PC-9 (cell line): Measurements from ENCODE around the gene DNAH9. TPM values are rescaled to one million over a fixed set of nuclear protein-coding genes. Genes with fewer than 3 reads are reported as not detected.

Experiments
- BruUV-seq: library from RNA; stranded (reverse); fragments of 400-500 nt; replicated peaks from 2 replicates; lab custom pipeline; 2021; lab: Mats Ljungman, UMichigan
- CTCF ChIA-PET: fragments of 300-600 bp; sonication (Branson Sonifier 250); formaldehyde crosslinking; loops from one replicate; lab custom pipeline; 2022; ENCODE audit warnings: antibody characterized with exemption; lab: Charles Lee
- POLR2A ChIA-PET: fragments of 300-600 bp; sonication (Branson Sonifier 250); formaldehyde crosslinking; loops from one replicate; lab custom pipeline; 2022; ENCODE audit warnings: antibody characterized with exemption; ENCODE audit not compliant: unreplicated experiment; lab: Charles Lee
- DNase-seq, 2 experiments: peaks; one replicate each; pipeline versions ENCODE4 v3.0.0 to v3.0.0-alpha.2; 2015 to 2022; ENCODE audit warnings: mixed read lengths in 1 of 2
- H2AFZ ChIP-seq: fragments of 200-600 bp; sonication (generic); 2 replicates; pipeline ENCODE4 v1.8.1; 2017; ENCODE audit warnings: antibody characterized with exemption
- H3F3A ChIP-seq: fragments of 200-600 bp; sonication (generic); 2 replicates; pipeline ENCODE4 v1.8.1; 2017; ENCODE audit warnings: antibody characterized with exemption, mild to moderate bottlenecking, low read depth; ENCODE audit not compliant: insufficient read depth
- H3K27ac ChIP-seq: fragments of 200-600 bp; sonication (generic); 2 replicates; pipeline ENCODE4 v1.6.1; 2016; ENCODE audit warnings: mixed run types
- H3K27me3 ChIP-seq: fragments of 200-600 bp; sonication (generic); 2 replicates; pipeline ENCODE4 v1.6.1; 2016; ENCODE audit warnings: low read depth, mixed run types; ENCODE audit not compliant: insufficient read depth
- H3K36me3 ChIP-seq: fragments of 200-600 bp; sonication (generic); 2 replicates; pipeline ENCODE4 v1.6.1; 2016; ENCODE audit warnings: low read depth, mixed run types
- H3K4me1 ChIP-seq: fragments of 200-600 bp; sonication (generic); replicated peaks from 2 replicates; pipeline ENCODE4 v1.6.1; 2016; ENCODE audit warnings: mixed run types; ENCODE audit not compliant: insufficient read depth
- H3K4me2 ChIP-seq: fragments of 200-600 bp; sonication (generic); 2 replicates; pipeline ENCODE4 v1.6.1; 2017; ENCODE audit warnings: mixed run types
- H3K4me3 ChIP-seq: fragments of 200-600 bp; sonication (generic); 2 replicates; pipeline ENCODE4 v1.6.1; 2016; ENCODE audit warnings: mixed run types
- H3K79me2 ChIP-seq: fragments of 200-600 bp; sonication (generic); 2 replicates; pipeline ENCODE4 v1.6.1; 2017; ENCODE audit warnings: low read depth, mixed run types
- H3K9me2 ChIP-seq: fragments of 200-600 bp; sonication (generic); 2 replicates; pipeline ENCODE4 v1.8.1; 2017; ENCODE audit warnings: mild to moderate bottlenecking; ENCODE audit not compliant: insufficient read depth
- H3K9me3 ChIP-seq: fragments of 200-600 bp; sonication (generic); 2 replicates; pipeline ENCODE4 v1.8.1; 2016; ENCODE audit warnings: low read depth; ENCODE audit not compliant: insufficient read depth
- H4K20me1 ChIP-seq: fragments of 200-600 bp; sonication (generic); 2 replicates; pipeline ENCODE4 v1.8.1; 2017; ENCODE audit not compliant: insufficient read depth
- CTCF ChIP-seq: fragments of 200-600 bp; sonication (generic); conservative IDR thresholded peaks from 2 replicates; pipeline ENCODE4 v1.6.1; 2017; ENCODE audit warnings: mixed run types, antibody characterized with exemption, mild to moderate bottlenecking, moderate library complexity
- EZH2 ChIP-seq: fragments of 200-600 bp; sonication (generic); IDR thresholded peaks from 2 replicates; pipeline ENCODE4 v1.8.0; 2017; ENCODE audit warnings: antibody characterized with exemption, low read depth
- intact Hi-C: fragments of 100-400 bp; cut with micrococcal nuclease; formaldehyde crosslinking; loops from one replicate; pipeline ENCODE4 v1.10.0; 2022; ENCODE audit not compliant: unreplicated experiment
- total RNA-seq: library from RNA; stranded (reverse); gene quantifications from 2 replicates; pipeline ENCODE4 v1.2.3, GENCODE V29; 2021

Gene DNAH9
- total RNA-seq, 1 experiment from 2014 or later, result not detected

- Histone ChIP-seq H3F3A (no peaks in the 10 kb centered on the region), H3K4me2 (no peak overlapping the region), H3K4me1 (no peaks in the 10 kb centered on the region; the same call in 1 of the 2 replicates), H3K4me3 (no peak overlapping the region), H4K20me1 (no peaks in the 10 kb centered on the region), H2AFZ (no peak overlapping the region), H3K27ac (no peak overlapping the region), H3K9me2 (no peaks in the 10 kb centered on the region), H3K79me2 (no peaks in the 10 kb centered on the region), H3K27me3 (no peaks in the 10 kb centered on the region), H3K9me3 (no peaks in the 10 kb centered on the region), H3K36me3 (no peaks in the 10 kb centered on the region)
- ChIA-PET CTCF (no interaction called here), POLR2A (interaction anchor here (0.5 to 0.6 kb wide), 2 partner anchors 16 to 22 kb away, joined by 5 to 14 read pairs; no protein-coding TSS in a partner anchor)
- TF ChIP-seq EZH2, result no peak
- no peak for TF ChIP-seq CTCF
- intact Hi-C loops, result no loop called here
- no TSS peak for BruUV-seq
- DNase-seq, result no peak
These were observed 401.4 kb downstream of the DNAH9 start for GRCh38 chr17:11999696-12000095.

GRCh38 chr17:12007466-12007865 lies 409.2 kb downstream of the DNAH9 start:
- TF ChIP-seq EZH2 (no peak), CTCF (no peak)
- Histone ChIP-seq H3K9me2 (no peaks in the 10 kb centered on the region), H3K4me3 (no peak overlapping the region), H4K20me1 (no peaks in the 10 kb centered on the region), H3K4me1 (no peaks in the 10 kb centered on the region), H3K79me2 (no peaks in the 10 kb centered on the region), H3K9me3 (no peaks in the 10 kb centered on the region), H3K4me2 (no peak overlapping the region), H2AFZ (no peak overlapping the region), H3K36me3 (no peaks in the 10 kb centered on the region), H3F3A (no peaks in the 10 kb centered on the region), H3K27ac (no peak overlapping the region), H3K27me3 (no peaks in the 10 kb centered on the region)
- intact Hi-C loops, result no loop called here
- ChIA-PET POLR2A (interaction anchor here (1.1 kb wide), 1 partner anchor 10 kb away, joined by 5 read pairs; the partner anchor contains the start of gene ZNF18), CTCF (no interaction called here)
- no peak for DNase-seq
- no TSS peak for BruUV-seq
